Measurements from ENCODE around the gene PSD.

The PSD gene

DNA sequence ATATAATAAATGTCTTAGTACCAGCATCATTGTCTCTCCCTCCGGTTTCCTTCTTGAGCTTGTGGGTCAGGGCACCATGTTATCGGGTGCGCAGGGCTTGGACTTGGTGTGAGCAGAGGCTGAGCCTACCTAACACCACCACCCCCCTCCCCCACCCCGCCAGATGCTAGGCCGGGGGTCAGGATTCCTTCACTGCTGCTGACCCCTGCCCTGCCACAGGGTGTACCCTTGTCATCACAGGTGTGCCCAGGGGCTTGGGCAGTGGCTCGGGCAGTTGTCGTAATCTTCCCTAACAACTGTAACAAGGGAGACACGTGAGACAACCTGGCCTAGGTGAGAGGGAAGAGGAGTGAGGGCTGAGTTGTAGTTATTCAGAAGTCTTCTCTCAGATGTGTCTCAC, 35.7 kb downstream of the PSD start:
- DNase-seq = no peak

DNA sequence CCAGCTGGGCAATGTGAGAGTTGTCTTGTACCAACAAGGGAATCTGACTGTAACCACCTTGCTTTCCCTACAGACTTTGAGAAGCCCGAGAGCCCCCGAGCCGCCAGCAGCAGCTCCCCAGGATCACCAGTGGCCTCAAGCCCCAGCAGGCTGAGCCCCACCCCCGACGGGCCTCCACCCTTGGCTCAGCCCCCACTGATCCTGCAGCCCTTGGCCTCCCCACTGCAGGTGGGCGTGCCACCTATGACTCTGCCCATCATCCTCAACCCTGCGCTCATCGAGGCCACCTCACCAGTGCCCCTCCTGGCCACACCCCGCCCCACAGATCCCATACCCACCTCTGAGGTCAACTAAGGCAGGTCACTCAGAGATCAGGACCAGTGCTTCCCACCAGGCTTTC, 36.6 kb downstream of the PSD start:
- no peak for DNase-seq

DNA sequence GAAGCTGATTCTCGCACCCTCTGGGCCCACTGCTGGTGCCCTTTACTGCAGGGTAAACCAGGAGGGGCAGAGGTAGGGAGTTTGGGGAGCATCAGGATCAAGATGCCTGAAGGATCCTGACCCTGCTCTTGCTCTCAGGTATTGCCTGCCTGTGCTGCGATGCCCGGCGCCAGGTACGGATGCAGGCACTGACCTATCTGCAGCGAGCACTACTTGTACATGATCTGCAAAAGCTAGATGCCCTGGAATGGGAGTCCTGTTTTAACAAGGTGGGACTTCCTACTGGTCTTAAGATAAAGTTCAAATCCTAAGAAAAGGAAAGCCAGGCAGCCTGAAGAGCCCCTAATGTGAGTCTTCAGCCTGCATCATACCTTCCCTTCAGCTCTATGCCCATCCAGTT, 39.2 kb downstream of the PSD start:
- DNase-seq = no peak

DNA sequence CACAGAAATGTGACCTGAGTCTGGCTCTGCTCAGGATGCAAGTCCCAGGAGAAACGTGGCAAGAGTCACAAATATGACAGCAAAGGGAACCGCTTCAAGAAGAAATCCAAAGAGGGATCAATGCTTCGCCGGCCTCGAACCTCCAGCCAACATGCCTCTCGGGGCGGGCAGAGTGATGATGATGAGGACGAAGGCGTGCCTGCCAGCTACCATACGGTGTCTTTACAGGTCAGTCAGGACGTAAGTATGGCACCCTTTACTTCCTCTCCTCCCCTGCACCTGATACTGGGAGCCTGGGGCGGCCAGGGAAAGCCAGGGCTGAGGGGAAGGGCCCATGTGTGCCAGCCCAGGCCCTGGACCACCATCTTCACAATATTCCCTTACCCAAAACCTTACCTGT, 41.7 kb downstream of the PSD start:
- DNase-seq = no peak

DNA sequence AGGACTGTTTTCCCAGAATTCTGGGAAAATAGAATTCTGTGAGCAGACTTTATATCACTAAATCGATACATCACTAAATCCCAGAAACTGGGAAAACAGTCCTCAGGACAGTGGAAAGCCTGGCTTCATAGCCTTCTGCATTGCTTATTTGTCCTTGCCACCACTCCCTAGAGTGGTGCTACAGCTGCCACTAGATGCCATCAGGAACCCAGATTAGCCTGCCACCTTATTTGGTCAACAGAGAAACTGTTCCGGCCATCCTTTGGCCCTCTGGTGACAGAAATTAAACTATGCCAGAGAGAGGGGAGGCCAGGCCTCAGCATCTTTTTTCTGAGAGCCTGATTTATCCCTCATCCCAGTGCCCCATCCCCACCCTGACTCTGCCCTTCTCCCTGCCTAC, 42.7 kb downstream of the PSD start:
- no peak for DNase-seq

DNA sequence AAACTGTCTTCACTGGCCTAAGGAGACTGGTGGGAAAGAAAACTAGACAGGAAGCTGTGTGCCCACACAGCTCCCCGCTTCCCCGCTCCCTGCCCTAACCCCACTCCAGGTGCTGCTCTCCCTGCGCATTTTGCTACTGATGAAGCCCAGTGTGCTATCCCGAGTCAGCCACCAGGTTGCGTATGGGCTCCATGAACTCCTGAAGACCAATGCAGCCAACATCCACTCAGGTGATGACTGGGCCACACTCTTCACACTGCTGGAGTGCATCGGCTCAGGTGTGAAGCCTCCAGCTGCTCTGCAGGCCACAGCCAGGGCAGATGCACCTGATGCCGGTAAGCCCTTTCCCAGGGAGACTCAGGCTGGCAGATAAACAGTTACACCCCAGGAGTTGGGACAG, 43.3 kb downstream of the PSD start:
- DNase-seq = no peak

DNA sequence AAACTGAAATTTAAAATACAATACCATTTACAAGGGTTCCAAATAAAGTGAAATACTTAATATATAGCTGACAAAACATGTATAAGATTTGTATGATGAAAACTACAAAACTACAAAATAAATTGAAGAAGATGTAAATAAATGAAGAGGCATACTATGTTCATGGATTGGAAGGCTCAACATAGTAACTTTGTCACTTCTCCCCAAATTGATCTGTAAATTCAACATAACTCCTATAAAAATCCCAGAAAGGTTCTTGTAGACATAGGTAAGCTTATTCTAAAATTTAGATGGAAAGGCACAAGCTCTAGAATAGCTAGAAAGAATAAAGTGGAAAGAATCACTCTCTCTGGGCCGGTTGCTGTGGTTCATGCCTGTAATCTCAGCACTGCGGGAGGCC, 47.3 kb downstream of the PSD start:
- no peak for DNase-seq

DNA sequence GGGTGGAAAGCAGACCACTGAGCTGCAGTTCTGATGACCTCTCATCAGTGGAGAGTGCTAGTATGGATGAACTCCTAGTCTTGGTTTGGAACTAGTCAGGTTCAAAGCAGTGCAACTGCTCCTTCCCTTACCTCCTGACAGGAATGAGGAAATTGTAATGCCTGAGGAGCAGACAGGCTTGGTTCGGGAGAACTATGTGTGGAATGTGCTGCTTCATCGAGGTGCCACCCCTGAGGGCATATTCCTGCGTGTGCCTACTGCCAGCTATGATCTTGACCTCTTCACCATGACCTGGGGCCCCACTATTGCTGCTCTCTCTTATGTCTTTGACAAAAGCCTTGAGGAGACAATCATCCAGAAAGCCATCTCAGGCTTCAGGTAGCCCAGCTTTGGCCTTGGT, 50.5 kb downstream of the PSD start:
- no peak for DNase-seq

DNA sequence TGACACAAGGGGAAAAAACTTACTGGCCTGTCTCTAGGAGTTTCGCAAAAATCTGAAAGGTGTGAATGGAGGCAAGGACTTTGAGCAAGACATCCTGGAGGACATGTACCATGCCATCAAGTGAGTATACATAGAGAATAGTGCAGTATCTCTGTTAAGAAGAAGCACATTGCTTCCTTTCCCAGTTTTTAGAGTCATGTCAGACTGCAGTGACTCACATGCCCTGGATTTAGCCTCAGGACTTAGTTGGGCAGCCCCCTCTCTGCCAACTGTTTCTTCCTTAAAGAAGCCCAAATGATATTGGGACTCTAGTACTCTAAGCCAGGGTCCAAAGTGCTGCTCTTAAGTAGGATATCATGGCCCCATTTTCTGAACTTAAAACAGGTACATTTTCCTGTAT, 51.1 kb downstream of the PSD start:
- DNase-seq = no peak

DNA sequence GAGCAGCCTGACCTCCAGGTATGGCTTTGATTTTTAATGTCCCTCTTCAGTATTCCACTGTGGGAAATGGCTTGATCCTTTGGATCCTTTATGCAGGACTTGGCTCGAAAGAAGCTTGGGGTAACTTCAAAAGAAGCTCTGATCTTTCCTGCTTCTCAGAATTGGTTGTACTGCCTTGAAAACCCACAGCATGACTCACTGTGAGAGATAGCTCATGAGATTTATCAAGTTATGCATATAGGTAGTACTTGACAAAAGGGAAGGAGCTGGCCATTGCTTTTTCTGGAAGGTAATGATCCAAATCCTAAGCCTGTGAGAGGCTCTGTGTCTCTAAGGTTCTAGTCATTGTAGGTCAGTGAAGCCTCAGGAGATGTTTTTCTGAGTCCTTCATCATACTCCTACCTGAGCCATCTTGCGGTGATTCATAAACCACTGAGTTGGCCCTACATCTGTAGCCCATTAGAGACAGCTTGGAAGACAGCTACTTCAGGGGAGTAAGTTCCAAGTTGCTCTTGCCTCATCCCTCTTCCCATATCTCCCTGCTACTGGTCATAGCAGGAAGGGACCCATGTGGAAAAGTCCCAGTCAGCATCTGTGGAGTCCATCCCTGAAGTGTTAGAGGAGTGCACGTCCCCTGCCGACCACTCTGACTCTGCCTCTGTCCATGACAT, 59.7 kb downstream of the PSD start:
- DNase-seq = no peak

DNA sequence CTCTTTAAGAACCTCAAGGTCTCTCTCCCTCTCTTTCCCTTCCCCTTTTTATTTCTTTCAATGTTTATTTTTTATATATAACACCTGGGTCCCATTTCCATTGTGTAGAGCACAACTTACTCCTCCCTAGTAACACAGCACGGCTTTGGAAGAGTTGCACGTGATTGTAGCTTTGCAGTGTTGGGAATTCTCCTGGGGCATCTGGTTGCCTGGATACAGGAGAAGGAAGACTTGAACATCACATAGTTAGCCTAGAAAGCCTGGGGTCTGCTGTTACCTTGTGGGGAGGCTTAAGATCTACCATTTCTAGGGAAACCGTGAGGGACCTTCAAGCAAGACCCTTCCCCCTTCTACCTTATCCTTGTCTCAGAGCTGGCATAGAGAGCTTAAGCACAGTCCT, 64.1 kb downstream of the PSD start:
- no peak for DNase-seq
